GM21717 (cell line): ENCODE measurements around the gene PWP1.
"Not testable (repeated sequence)": the region's sequence is repeated elsewhere in the genome, so short reads cannot be mapped to it uniquely, and the experiment has no call there.

Experiments used
- ATAC-seq: cut with Tn5 transposase; IDR thresholded peaks from one replicate; pipeline ENCODE4 v1.9.1; 2021; ENCODE audit warnings: mild to moderate bottlenecking, moderate library complexity; ENCODE audit not compliant: unreplicated experiment

Gene PWP1

DNA sequence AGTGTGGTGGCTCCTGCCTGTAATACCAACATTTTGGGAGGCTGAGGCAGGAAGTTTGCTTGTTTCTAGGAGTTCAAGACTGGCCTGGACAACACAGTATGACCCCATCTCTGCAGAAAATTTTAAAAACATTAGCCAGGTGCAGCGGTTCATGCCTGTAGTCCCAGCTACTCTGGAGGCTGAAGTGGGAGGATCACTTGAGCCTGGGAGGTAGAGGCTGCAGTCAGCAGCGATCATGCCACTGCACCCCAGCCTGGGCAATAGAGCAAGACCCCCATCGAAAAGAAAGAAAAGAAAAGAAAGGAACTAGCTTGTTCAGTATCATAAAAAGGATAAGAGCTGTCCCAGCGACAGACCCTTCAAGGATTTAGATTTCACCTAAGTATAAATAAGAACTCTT is 18.1 kb upstream of the PWP1 start:
- no peak for ATAC-seq

DNA sequence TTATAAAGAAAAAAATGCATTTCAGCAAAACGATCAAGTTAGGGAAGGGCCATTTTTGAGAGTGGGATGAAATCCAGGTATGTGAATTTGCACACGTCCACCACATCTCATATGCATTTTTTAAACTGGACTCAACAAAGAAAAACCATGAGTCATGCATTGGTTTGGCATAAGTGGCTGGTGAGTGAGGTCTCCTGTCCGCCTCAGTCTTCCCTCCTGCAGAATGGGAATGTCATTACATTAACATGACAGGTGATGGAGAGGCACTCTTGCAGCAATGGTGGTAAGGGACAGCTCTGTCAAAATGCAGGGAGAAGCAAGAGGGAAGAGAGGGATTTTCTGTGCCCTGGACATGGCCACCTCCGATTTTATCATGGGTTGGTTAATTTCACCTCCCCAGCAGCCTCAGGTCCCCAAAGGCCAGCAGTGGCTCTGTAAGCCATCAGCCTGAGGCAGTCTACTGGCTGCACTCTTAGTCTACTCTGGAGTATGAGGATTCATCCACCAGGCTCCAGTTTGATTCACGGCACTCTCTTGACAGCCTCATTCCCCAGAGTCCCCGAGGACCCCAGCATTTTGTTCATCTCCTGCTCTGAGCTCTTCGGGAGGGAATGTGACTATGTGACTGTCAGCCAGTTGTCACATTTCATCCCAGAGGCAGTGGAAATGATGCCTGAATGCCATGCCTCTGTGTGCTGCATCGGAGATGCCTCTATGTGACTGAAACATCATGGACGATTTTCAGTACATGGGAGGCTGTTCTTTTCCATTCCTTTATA is 17.1 kb upstream of the PWP1 start:
- no peak for ATAC-seq

DNA sequence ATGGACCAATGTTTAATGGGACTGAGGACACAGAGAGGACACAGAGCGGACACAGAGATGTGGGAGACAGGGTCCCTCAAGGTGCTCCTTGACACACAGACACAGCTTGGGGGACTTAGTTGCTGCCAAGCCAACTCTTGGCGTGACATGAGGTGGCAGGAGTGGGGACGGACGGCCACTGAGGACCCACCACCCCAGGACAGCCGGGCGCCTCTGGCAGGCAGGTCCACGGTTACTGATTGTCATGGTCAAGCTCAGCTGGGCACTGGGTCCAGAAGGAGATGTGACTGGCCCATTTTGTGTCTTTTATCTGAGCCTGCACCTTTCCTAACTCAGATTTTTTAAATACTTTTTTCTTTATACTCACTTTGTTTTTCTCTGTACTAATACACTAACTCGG is 15.7 kb upstream of the PWP1 start:
- ATAC-seq: no peak

DNA sequence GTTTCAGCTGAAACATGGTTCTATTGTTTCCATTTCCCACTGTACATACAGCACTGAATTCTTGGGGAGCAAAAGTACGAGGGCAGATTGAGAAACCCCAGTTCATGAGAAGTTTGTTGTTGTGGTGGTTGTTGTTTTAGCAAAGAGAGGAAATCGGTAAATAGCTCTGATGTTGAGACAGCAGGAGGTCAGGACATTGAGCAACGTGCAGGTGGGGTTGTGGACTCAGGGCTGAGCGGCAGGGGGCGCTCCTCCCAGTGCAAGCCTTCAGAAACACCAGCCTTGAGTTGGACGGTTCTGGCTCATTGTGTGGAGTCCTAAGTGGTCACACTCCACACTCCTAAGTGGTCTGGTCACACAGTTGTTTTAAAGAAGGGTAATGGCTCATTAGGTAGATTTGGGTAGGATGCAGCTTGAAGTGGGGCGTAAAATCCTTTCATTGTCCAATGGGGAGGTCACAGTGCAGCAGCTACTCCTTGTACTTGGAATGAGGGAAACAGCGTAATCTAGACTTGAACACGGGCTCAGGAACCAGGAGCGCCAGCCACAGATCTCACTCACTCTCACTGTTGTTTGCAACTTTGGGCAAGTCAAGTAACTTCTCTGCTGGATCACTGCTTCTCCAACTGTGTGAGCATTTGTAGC is 14.5 kb upstream of the PWP1 start:
- peak; percentile 53 for ATAC-seq

DNA sequence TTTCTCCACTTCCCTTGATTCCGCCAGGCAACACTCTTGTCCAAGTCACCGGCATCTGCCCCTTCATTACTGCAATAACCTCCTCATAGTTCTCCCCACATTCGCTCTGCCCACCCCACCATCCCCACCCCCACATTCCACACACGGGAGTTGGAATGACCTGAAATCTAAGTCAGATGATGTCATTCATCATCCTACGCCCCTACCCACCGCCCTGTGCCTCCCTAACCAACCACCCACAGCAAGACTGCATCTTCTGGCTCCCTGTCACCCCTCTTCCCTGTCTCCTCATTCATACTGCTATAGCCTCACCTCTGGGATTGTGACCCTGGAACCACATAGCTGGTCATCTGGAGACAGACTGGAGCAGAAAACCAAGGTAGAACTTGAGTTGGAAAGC is 7.9 kb upstream of the PWP1 start:
- no peak for ATAC-seq

DNA sequence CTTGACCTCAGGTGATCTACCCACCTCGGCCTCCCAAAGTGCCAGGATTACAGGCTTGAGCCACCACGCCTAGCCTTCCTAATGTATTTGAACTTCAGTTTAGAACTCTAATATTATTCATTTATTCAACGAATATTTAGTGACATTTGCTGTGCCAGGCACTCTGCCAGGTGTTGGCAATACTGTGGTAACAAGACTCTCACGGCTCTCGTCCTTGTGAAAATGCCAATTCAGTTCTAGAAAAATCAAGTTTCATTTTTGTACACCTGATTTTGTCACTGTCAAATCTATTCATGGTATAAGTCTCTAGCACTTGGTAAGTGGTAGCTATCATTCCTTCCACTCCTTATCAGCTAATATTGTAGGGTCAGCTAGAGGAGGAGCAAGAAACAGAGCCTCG is 6.3 kb upstream of the PWP1 start:
- ATAC-seq: no peak

DNA sequence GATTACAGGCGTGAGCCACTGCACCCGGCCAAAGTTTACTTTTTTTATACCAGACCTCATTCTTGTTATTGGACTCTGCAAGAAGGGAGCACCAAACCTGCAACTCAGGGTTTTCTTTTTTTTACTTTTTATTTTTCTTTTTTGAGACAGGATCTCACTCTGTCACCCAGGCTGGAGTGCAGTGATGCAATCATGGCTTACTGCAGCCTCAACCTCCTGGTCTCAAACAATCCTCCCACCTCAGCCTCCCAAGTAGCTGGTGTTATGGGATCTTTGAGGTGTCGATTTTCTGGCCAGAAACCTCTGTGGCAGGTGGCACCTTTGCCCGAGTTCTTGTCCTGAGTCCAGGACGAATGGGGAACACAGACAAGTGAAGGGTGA is 4.2 kb upstream of the PWP1 start:
- ATAC-seq: no peak

DNA sequence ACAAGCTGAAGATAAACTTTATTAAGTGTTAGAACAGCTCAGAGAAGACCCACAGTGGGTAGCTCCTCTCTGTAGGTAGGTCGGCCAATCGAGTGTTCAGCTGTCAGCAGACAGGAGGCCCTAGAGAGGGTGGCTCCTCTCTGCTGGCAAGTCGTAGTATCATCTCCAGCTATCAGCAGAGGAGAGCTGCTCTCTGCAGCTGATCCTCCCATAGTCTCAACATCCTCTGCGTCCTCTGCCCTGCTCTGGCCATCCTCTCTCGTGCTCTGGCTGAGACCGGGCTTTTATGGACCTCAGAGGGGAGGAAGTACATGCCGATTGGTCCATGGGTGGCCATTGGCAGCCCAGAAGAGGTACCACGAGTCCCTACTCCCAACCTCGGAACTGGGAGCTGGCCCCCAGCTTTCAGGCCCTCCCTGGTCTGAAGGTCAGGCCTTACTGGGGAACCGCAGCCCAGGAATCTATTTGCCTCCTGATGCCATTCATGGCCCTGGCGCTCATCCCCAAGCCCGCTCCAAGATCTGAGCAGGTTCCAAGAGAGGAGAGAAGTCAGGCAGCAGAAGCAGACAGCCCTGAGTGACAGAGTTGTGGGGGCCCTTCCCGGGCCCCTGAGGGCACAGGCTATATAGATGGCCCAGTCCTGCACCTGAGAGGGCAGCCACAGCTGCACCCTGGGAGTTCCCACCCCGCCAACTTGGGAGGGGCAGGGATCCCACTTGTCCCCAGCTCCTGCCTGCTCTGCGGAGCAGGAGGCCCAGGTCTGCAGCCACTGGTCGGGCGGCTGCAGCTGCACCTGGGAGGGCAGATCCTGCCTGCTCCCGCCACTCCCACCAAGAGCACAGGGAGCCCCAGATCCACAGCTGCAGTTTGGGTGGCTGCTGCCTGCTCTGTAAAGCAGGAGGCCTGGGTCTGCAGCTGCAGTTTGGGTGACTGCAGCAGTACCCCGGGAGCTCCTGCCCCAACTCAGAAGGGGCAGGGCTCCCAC is 3.5 kb upstream of the PWP1 start:
- ATAC-seq: no peak

DNA sequence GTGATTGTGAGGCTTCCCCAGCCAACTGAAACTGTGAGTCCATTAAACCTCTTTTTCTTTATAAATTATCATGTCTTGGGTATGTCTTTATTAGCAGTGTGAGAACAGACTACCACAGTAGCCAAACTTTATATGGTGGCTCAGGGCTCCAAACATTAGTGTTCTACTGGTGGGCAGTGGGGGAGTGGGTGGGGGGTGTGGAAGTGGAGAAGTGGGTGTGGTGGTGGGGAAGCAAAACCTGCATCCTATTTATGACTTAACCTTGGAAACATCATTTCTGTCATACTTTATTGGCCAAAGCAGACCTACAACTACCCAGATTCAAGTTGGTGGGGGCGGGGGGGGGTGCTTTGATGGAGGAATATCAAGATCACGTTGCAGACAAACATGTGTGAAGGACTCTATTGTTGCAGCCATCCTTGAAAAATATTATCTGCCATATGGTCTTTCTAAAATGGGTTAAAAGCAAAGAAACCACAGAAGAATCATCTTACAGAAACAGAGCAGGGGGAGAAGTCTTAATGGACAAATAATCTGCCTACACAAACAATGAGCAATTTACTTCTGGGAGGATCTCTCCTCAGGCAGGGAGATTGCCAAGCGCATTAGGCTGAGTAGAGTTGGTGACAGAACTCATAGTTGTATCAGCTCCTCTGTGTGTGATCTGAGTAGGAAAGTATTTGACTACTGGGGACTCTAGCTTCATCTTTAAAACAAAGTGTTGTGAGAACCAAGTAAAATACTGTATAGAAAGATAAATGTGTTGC is 1.4 kb upstream of the PWP1 start:
- ATAC-seq: no peak

DNA sequence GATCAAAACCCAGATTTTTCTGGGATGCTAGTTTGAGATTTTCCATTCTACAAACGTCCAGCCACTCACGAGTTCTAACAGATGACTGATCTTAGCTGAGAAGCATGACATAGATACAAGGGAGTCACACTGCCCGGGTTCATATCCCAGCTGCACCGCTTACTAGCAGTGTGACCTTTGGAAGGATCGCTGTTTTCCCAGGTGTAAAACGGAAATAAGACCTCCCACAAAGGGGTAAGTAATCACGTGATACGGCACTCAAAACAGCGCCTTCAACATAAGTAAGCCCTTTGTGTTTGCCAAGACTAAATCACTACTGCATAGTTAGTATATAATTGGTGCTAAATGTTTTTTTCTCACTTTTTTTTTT is 624 bp upstream of the PWP1 start:
- ATAC-seq: no peak

DNA sequence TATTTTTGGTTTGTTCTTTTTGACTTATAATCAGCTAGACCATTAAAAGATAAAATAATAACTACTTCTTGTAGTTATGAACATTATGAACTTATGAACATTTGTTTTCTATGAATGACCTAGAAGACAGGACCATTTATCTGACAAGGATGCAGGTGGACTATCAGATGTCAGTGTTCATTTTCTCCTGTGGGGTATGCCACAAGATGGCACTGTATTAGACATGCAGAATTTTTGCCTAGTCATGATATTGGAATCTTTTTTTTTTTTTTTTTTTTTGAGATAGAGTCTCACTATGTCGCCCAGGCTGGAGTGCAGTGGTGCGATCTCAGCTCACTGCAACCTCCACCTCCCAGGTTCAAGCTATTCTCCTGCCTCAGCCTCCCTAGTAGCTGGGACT is 10.2 kb downstream of the PWP1 start:
- not testable (repeated sequence) for ATAC-seq

DNA sequence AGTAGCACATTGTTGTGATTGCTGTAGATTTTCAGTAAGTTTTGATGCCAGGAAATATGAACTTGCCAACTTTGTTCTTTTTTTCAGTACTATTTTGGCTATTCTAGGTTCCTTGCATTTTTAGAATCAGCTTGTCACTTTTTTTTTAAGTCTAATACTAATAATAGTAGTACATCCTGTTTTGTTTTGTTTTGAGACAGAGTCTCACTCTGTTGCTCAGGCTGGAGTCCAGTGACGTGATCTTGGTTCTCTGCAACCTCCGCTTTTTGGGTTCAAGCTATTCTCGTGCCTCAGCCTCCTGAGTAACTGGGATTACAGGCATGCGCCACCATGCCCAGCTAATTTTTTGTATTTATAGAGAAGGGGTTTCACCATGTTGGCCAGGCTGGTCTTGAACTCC is 16.5 kb downstream of the PWP1 start:
- ATAC-seq: no peak

DNA sequence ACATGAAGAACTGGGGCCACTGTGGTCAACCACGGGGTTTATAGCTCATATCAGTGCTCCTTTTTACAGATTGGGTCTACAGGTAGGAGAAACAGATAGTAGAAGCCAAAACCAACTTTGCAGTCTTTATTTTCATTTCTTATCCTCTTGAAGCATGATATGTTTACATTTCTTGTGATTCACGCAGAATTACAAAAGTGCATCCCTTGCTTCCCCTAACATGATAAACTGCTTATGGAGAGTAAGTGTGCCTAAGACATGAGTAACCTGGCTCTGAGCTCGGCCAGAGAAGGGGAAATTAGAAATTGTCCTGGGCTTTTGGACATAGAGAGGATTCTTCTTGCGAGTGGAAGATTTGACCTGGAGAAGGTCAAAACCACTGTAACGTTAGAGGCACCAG is 18.4 kb downstream of the PWP1 start:
- no peak for ATAC-seq

DNA sequence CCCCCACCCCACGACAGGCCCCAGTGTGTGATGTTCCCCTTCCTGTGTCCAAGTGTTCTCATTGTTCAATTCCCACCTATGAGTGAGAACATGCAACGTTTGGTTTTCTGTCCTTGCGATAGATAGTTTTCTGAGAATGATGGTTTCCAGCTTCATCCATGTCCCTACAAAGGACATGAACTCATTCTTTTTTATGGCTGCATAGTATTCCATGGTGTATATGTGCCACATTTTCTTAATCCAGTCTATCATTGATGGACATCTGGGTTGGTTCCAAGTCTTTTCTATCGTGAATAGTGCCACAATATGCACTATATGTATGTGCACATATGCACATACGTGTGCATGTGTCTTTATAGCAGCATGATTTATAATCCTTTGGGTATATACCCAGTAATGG is 19.9 kb downstream of the PWP1 start:
- not testable (repeated sequence) for ATAC-seq

DNA sequence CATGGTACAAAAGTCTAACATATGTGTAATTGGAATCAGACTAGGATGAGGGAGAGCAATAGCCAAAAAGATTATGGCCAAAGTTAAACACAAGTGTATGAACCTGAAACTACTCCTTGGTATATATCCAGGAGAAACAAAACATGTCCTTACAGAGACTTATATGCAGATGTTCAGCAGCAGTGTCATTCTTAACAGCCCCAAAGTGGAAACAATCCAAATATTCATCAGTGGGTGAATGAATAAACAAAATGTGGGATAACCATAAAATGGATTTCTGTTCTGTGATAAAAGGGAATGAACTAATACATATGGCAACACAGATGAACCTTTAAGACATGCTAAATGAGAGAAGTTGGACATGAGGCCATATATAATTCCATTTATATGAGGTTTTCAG is 30.2 kb downstream of the PWP1 start:
- no peak for ATAC-seq

DNA sequence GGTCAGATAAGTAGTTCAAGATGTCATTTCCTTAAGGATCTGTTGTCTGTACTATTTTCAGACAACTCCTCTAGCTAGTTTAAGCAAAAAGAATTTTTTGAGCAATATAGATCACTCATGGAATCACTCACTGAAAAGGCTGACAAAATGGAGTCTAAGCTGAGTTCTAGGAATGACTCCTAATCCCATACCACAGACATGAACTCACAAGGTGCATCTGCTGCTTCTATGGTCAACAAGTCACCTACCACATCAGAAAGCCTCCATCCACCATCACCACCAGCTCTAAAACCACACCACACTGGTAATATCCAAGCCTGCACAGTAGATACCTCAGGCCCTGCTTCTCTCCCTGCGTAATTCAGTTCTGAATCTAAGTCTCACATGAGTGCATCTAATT is 33.0 kb downstream of the PWP1 start:
- ATAC-seq: no peak

DNA sequence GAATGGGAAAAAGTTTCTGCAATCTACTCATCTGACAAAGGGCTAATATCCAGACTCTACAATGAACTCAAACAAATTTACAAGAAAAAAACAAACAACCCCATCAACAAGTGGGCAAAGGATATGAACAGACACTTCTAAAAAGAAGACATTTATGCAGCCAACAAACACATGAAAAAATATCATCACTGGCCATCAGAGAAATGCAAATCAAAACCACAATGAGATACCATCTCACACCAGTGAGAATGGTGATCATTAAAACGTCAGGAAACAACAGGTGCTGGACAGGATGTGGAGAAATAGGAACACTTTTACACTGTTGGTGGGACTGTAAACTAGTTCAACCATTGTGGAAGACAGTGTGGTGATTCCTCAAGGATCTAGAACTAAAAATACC is 41.7 kb downstream of the PWP1 start:
- not testable (repeated sequence) for ATAC-seq

DNA sequence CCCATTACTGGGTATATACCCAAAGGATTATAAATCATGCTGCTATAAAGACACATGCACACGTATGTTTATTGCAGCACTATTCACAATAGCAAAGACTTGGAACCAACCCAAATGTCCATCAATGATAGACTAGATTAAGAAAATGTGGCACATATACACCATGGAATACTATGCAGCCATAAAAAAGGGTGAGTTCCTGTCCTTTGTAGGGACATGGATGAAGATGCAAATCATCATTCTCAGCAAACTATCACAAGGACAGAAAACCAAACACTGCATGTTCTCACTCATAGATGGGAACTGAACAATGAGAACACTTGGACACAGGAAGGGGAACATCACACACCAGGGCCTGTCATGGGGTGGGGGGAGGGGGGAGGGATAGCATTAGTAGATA is 42.1 kb downstream of the PWP1 start:
- ATAC-seq: not testable (repeated sequence)

DNA sequence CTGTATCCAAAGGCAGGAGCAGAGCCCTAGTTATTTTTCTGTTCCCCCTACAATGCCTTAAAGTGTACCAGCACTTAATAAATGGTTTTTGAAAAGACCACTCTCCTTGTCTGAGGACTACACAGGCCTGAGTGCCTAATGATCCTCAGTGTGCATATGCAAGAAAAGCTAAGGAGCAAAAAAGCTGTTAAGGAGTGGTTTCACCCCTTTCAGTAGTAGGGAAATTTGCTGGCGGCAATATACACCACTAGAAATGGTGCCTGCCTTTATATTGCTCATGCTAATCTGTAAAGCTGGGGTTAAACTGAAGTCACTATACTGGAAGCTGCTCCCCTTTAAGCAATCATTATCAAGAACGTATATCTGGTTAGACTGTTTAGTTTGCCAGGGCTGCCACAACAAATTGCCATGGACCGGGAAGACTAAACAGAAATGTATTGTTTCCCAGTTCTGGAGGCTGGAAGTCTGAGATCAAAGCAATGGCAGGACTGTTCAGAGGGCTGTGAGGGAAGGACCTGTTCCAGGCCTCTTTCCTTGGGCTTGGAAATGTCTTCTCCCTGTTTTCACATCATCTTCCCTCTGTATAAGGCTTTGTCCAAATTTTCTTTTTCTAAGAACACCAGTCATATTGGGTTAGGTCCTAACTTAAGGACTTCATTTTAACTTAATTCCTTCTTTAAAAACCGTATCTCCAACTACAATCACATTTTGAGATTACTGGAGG is 45.2 kb downstream of the PWP1 start:
- ATAC-seq: no peak

DNA sequence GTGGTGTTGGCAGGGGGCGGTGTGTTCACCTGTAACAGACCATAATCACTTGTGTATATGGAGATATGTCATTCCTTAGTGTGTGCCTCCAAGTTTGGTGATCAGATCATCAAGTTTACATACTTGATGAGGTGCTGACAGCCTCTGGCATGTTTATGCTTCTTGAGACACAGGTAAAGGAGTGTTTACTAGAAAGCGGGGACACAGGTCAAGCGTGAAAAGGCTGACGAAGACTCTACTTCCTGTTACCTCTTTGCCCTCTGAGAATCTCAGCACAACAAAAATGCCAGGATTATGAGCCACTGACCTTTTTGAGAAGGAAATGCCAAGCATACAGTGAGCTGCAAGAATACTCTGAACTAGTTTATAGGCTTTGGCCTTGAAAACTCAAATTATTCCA is 45.8 kb downstream of the PWP1 start:
- ATAC-seq: no peak
